Activated T-helper 2 cell treated with anti-CD3 and anti-CD28 coated beads, Interferon-gamma antibody, Interleukin-2, Interleukin-4, amounts not matched to agents 10 μg/mL and 5 μg/mL and 100 μg/mL, durations not matched to agents 14 hours and 24 hours and 36 hours (primary cell): ENCODE results near the gene UTP4. TPM values are rescaled to one million over a fixed set of nuclear protein-coding genes. Genes with fewer than 3 reads are reported as not detected.
"Not testable (repeated sequence)": the region's sequence is repeated elsewhere in the genome, so short reads cannot be mapped to it uniquely, and the experiment has no call there.

ENCODE experiments used
- DNase-seq: peaks from one replicate; pipeline ENCODE4 v3.0.0; 2021; ENCODE audit warnings: low spot score
- H3K27ac Mint-ChIP-seq: one replicate; pipeline ENCODE4 v1.8.0; 2021; ENCODE audit warnings: mixed read lengths
- H3K27me3 Mint-ChIP-seq: one replicate; pipeline ENCODE4 v1.8.0; 2021; ENCODE audit warnings: low read depth, mixed read lengths
- H3K36me3 Mint-ChIP-seq: one replicate; pipeline ENCODE4 v1.8.0; 2021; ENCODE audit warnings: low read depth, mixed read lengths
- H3K4me1 Mint-ChIP-seq: one replicate; pipeline ENCODE4 v1.8.0; 2021; ENCODE audit warnings: low read depth, mixed read lengths
- H3K4me3 Mint-ChIP-seq: one replicate; pipeline ENCODE4 v1.8.0; 2021; ENCODE audit warnings: low read depth, mild to moderate bottlenecking, moderate library complexity, mixed read lengths
- H3K9me3 Mint-ChIP-seq: one replicate; pipeline ENCODE4 v1.8.0; 2021; ENCODE audit warnings: mixed read lengths
- intact Hi-C: fragments of 100-400 bp; cut with micrococcal nuclease; formaldehyde crosslinking; loops from one replicate; pipeline ENCODE4 v1.15.1; 2023
- total RNA-seq: library from RNA; stranded (reverse); gene quantifications from 2 replicates; pipeline ENCODE4 v1.2.3, GENCODE V29; 2022

UTP4 gene
- total RNA-seq, 1 donor from 2014 or later = 104 TPM

GRCh38 chr16:69114346-69114975, 18.0 kb upstream of the UTP4 start:
- H3K36me3 Mint-ChIP-seq = peaks cover 20% of the 10 kb centered on the region
- H3K4me3 Mint-ChIP-seq = no peak overlapping the region
- intact Hi-C loops = no loop called here
- H3K9me3 Mint-ChIP-seq = no peaks in the 10 kb centered on the region
- no peaks in the 10 kb centered on the region for H3K4me1 Mint-ChIP-seq
- DNase-seq = no peak
- H3K27ac Mint-ChIP-seq = no peak overlapping the region
- no peaks in the 10 kb centered on the region for H3K27me3 Mint-ChIP-seq

- no peak overlapping the region for H3K27ac Mint-ChIP-seq
- no peak for DNase-seq
- no peak overlapping the region for H3K4me3 Mint-ChIP-seq
- no peaks in the 10 kb centered on the region for H3K9me3 Mint-ChIP-seq
- no peaks in the 10 kb centered on the region for H3K27me3 Mint-ChIP-seq
- H3K4me1 Mint-ChIP-seq = no peaks in the 10 kb centered on the region
- peaks cover 21% of the 10 kb centered on the region for H3K36me3 Mint-ChIP-seq
- intact Hi-C loops = no loop called here
These were observed 17.5 kb upstream of the UTP4 start for GRCh38 chr16:69114976-69115355.

- intact Hi-C loops = no loop called here
- Mint-ChIP-seq H3K4me1 (no peaks in the 10 kb centered on the region), H3K4me3 (no peak overlapping the region), H3K9me3 (no peaks in the 10 kb centered on the region), H3K27me3 (no peaks in the 10 kb centered on the region), H3K27ac (no peak overlapping the region), H3K36me3 (peaks cover 25% of the 10 kb centered on the region)
- DNase-seq = no peak
These were observed 17.1 kb upstream of the UTP4 start for GRCh38 chr16:69115361-69115760.

- Mint-ChIP-seq H3K4me3 (no peak overlapping the region), H3K27me3 (no peaks in the 10 kb centered on the region), H3K27ac (no peak overlapping the region), H3K36me3 (peaks cover 27% of the 10 kb centered on the region), H3K9me3 (no peaks in the 10 kb centered on the region), H3K4me1 (no peaks in the 10 kb centered on the region)
- DNase-seq = no peak
- intact Hi-C loops = no loop called here
These were observed 16.6 kb upstream of the UTP4 start for GRCh38 chr16:69115837-69116236.

- H3K9me3 Mint-ChIP-seq = no peaks in the 10 kb centered on the region
- H3K27me3 Mint-ChIP-seq = no peaks in the 10 kb centered on the region
- intact Hi-C loops = no loop called here
- H3K36me3 Mint-ChIP-seq = peaks cover 32% of the 10 kb centered on the region
- H3K4me1 Mint-ChIP-seq = no peaks in the 10 kb centered on the region
- no peak overlapping the region for H3K27ac Mint-ChIP-seq
- no peak overlapping the region for H3K4me3 Mint-ChIP-seq
- DNase-seq = no peak
These were observed 16.1 kb upstream of the UTP4 start for GRCh38 chr16:69116256-69116875.

GRCh38 chr16:69116906-69117305, 15.5 kb upstream of the UTP4 start:
- no peaks in the 10 kb centered on the region for H3K27me3 Mint-ChIP-seq
- H3K27ac Mint-ChIP-seq = no peak overlapping the region
- H3K4me1 Mint-ChIP-seq = no peaks in the 10 kb centered on the region
- peaks cover 33% of the 10 kb centered on the region for H3K36me3 Mint-ChIP-seq
- H3K4me3 Mint-ChIP-seq = no peak overlapping the region
- H3K9me3 Mint-ChIP-seq = no peaks in the 10 kb centered on the region
- intact Hi-C loops = no loop called here
- DNase-seq = no peak

- peaks cover 33% of the 10 kb centered on the region for H3K36me3 Mint-ChIP-seq
- DNase-seq = no peak
- H3K9me3 Mint-ChIP-seq = no peaks in the 10 kb centered on the region
- H3K27me3 Mint-ChIP-seq = no peaks in the 10 kb centered on the region
- intact Hi-C loops = no loop called here
- H3K4me1 Mint-ChIP-seq = no peaks in the 10 kb centered on the region
- H3K27ac Mint-ChIP-seq = no peak overlapping the region
- H3K4me3 Mint-ChIP-seq = no peak overlapping the region
These were observed 14.0 kb upstream of the UTP4 start for GRCh38 chr16:69118468-69118867.

GRCh38 chr16:69118994-69119393, 13.5 kb upstream of the UTP4 start:
- intact Hi-C loops = no loop called here
- H3K36me3 Mint-ChIP-seq = peaks cover 34% of the 10 kb centered on the region

GRCh38 chr16:69119536-69119935, 12.9 kb upstream of the UTP4 start:
- Mint-ChIP-seq H3K4me3 (no peak overlapping the region), H3K36me3 (peaks cover 36% of the 10 kb centered on the region), H3K27me3 (no peaks in the 10 kb centered on the region), H3K27ac (no peak overlapping the region), H3K4me1 (peaks cover 3% of the 10 kb centered on the region), H3K9me3 (no peaks in the 10 kb centered on the region)
- DNase-seq = no peak
- intact Hi-C loops = no loop called here

More at GRCh38 chr16:69118994-69119393, 13.5 kb upstream of the UTP4 start:
- DNase-seq = no peak
- Mint-ChIP-seq H3K9me3 (no peaks in the 10 kb centered on the region), H3K27ac (no peak overlapping the region), H3K27me3 (no peaks in the 10 kb centered on the region), H3K4me1 (peaks cover 1% of the 10 kb centered on the region), H3K4me3 (no peak overlapping the region)

- intact Hi-C loops = loop anchor here (10.0 kb wide), 1 partner anchor 415 kb away; no protein-coding TSS in a partner anchor
- peaks cover 36% of the 10 kb centered on the region for H3K36me3 Mint-ChIP-seq
- peaks cover 3% of the 10 kb centered on the region for H3K4me1 Mint-ChIP-seq
- no peaks in the 10 kb centered on the region for H3K27me3 Mint-ChIP-seq
- H3K27ac Mint-ChIP-seq = no peak overlapping the region
- H3K9me3 Mint-ChIP-seq = no peaks in the 10 kb centered on the region
- DNase-seq = no peak
- H3K4me3 Mint-ChIP-seq = no peak overlapping the region
These were observed 12.3 kb upstream of the UTP4 start for GRCh38 chr16:69120096-69120664.

GRCh38 chr16:69123910-69124309, 8.5 kb upstream of the UTP4 start:
- no peaks in the 10 kb centered on the region for H3K9me3 Mint-ChIP-seq
- no peaks in the 10 kb centered on the region for H3K27me3 Mint-ChIP-seq
- DNase-seq = peak; percentile 49
- H3K4me3 Mint-ChIP-seq = no peak overlapping the region
- H3K27ac Mint-ChIP-seq = no peak overlapping the region
- intact Hi-C loops = loop anchor here (1.0 to 10.0 kb wide), 3 partner anchors 277 to 595 kb away; no protein-coding TSS in a partner anchor
- H3K4me1 Mint-ChIP-seq = peaks cover 6% of the 10 kb centered on the region
- H3K36me3 Mint-ChIP-seq = peaks cover 32% of the 10 kb centered on the region

- H3K27ac Mint-ChIP-seq, DNase-seq, H3K4me1 Mint-ChIP-seq, H3K4me3 Mint-ChIP-seq, H3K9me3 Mint-ChIP-seq, H3K27me3 Mint-ChIP-seq: not testable (repeated sequence)
- H3K36me3 Mint-ChIP-seq = peaks cover 29% of the 10 kb centered on the region
- intact Hi-C loops = loop anchor here (1.0 to 10.0 kb wide), 3 partner anchors 277 to 596 kb away; no protein-coding TSS in a partner anchor
These were observed 8.0 kb upstream of the UTP4 start for GRCh38 chr16:69124406-69124805.

- H3K27ac Mint-ChIP-seq = not testable (repeated sequence)
- H3K36me3 Mint-ChIP-seq = peaks cover 31% of the 10 kb centered on the region
These were observed 7.5 kb upstream of the UTP4 start for GRCh38 chr16:69124961-69125360.

More at GRCh38 chr16:69124961-69125360, 7.5 kb upstream of the UTP4 start:
- intact Hi-C loops = loop anchor here (1.0 to 10.0 kb wide), 3 partner anchors 278 to 596 kb away; no protein-coding TSS in a partner anchor
- H3K9me3 Mint-ChIP-seq, DNase-seq, H3K27me3 Mint-ChIP-seq, H3K4me3 Mint-ChIP-seq: not testable (repeated sequence)
- H3K4me1 Mint-ChIP-seq = peaks cover 10% of the 10 kb centered on the region
